Suprapubic skin (tissue), 3 donors: ENCODE data around the gene STK32B.

Source experiments
- CTCF ChIP-seq, 2 donors: fragments of 200-600 bp in 1 of 2; fragments of 450-650 bp in 1 of 2; sonication (generic) in 1 of 2; IDR thresholded peaks; one replicate each; pipeline ENCODE4 v1.5.1; 2016 to 2019; ENCODE audit warnings: antibody characterized with exemption in 2 of 2, mild to moderate bottlenecking in 1 of 2, moderate library complexity in 1 of 2
- EP300 ChIP-seq: sonication (generic); formaldehyde crosslinking; IDR thresholded peaks from one replicate; pipeline ENCODE4 v1.6.1; 2017; ENCODE audit warnings: antibody characterized with exemption
- POLR2A ChIP-seq, 2 donors: fragments of 450-650 bp; IDR thresholded peaks; one replicate each; pipeline ENCODE4 v1.6.1; 2017; ENCODE audit warnings: antibody characterized with exemption in 2 of 2, mild to moderate bottlenecking in 2 of 2, moderate library complexity in 2 of 2

GRCh38 chr4:5376015-5376414 is 324.7 kb downstream of the STK32B start:
- no peak for TF ChIP-seq CTCF (IDR thresholded peaks at IDR 0.05)
- TF ChIP-seq EP300: no peak
- TF ChIP-seq POLR2A (IDR thresholded peaks at IDR 0.05): no peak
